ENCODE results near the gene USP22. TPM values are rescaled to one million over a fixed set of nuclear protein-coding genes. Genes with fewer than 3 reads are reported as not detected.

The USP22 gene
- total and polyA plus RNA-seq, 2 donors (not counting 1 experiment from before 2014, with no cell fraction given) = 235 TPM

- no peak overlapping the region for H3K27ac ChIP-seq (ENCODE audit: insufficient read depth, low read length)
- no peak for DNase-seq (ENCODE audit: low read depth in 2 of 2)
Measured at GRCh38 chr17:20998571-20999043, 44.2 kb downstream of the USP22 start.

DNA sequence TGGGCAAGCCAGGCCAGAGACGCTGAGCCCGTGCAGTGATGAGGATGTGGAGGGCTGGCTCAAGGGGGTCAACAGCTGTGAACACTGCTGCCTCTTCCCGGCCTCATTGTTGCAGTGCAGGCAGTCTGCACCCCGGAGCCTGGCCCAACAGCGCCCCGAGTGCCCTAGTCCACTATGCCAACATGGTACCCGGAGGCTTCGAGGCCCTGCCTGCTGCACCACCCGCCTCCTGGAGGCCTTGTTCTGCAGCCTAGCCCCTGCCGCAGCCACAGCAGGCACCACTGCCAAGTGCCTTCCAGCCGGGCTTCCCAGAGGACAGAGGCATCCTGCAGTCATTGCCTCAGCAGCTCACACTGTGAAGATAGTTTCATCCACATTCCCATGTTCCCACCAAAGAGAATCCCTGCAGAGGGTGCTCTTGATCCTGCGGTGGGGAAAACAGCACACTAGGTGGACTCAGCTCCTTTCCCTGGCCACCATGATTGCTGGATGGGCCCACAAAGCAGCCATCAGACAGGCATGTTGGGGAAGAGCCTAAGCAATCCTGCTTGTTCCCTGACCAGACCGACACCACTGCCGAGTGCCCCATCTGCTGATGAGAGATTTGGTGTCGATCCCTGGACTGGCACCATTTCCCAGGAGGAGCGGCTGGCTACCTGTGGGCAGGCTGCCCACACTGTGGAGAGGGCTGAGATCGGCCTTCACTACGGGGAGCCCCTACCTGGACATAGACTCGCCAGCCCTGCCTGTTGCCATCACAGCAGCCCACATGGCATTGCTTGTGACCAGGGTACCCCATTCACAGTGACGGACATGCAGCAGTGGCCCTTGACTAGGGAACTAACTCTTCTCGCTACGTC lies 44.9 kb downstream of the USP22 start:
- Histone ChIP-seq H3K27ac (ENCODE audit: insufficient read depth, low read length) (no peak overlapping the region), H3K9me3 (ENCODE audit: control insufficient read depth, insufficient read depth, low read depth, low read length) (no peaks in the 10 kb centered on the region), H3K4me1 (ENCODE audit: control insufficient read depth, extremely low read depth, insufficient read depth, low read length) (peaks cover 17% of the 10 kb centered on the region), H3K9ac (ENCODE audit: insufficient read depth, low read length) (no peak overlapping the region), H3K79me2 (ENCODE audit: control insufficient read depth, insufficient read depth, low read length) (peaks cover 16% of the 10 kb centered on the region), H3K4me2 (ENCODE audit: extremely low read depth, insufficient read depth, low read length) (no peak overlapping the region), H2AFZ (ENCODE audit: low read length) (no peak overlapping the region), H3K27me3 (ENCODE audit: control insufficient read depth, insufficient read depth, low read length) (no peaks in the 10 kb centered on the region), H3K4me3 (replicated peaks in 1 of 4; ENCODE audit: control extremely low read depth in 1 of 4, insufficient read depth in 1 of 4, low read depth in 3 of 4, low read length in 4 of 4) (no peak overlapping the region), H3K36me3 (ENCODE audit: control insufficient read depth, insufficient read depth, low read length) (peaks cover 15% of the 10 kb centered on the region), H4K20me1 (ENCODE audit: control insufficient read depth, extremely low read depth, insufficient read depth, low read length) (no peaks in the 10 kb centered on the region)
- DNase-seq (ENCODE audit: low read depth in 2 of 2) = no peak
- TF ChIP-seq EZH2 (IDR thresholded peaks at IDR 0.05; ENCODE audit: low read length, missing control alignments) (no peak), CTCF (conservative IDR thresholded peaks at IDR 0.05 in 1 of 2, IDR thresholded peaks at IDR 0.05 in 1 of 2; ENCODE audit: low read depth in 1 of 2, low read length in 2 of 2) (no peak)

More at GRCh38 chr17:20998571-20999043, 44.2 kb downstream of the USP22 start:
- Histone ChIP-seq H2AFZ (ENCODE audit: low read length) (no peak overlapping the region), H3K4me3 (replicated peaks in 1 of 4; ENCODE audit: control extremely low read depth in 1 of 4, insufficient read depth in 1 of 4, low read depth in 3 of 4, low read length in 4 of 4) (no peak overlapping the region), H3K79me2 (ENCODE audit: control insufficient read depth, insufficient read depth, low read length) (peaks cover 19% of the 10 kb centered on the region), H3K4me2 (ENCODE audit: extremely low read depth, insufficient read depth, low read length) (no peak overlapping the region), H3K4me1 (ENCODE audit: control insufficient read depth, extremely low read depth, insufficient read depth, low read length) (peaks cover 17% of the 10 kb centered on the region), H3K36me3 (ENCODE audit: control insufficient read depth, insufficient read depth, low read length) (peaks cover 18% of the 10 kb centered on the region), H3K9me3 (ENCODE audit: control insufficient read depth, insufficient read depth, low read depth, low read length) (no peaks in the 10 kb centered on the region), H4K20me1 (ENCODE audit: control insufficient read depth, extremely low read depth, insufficient read depth, low read length) (no peaks in the 10 kb centered on the region), H3K27me3 (ENCODE audit: control insufficient read depth, insufficient read depth, low read length) (no peaks in the 10 kb centered on the region), H3K9ac (ENCODE audit: insufficient read depth, low read length) (no peak overlapping the region)
- TF ChIP-seq EZH2 (IDR thresholded peaks at IDR 0.05; ENCODE audit: low read length, missing control alignments) = no peak
- no peak for TF ChIP-seq CTCF (conservative IDR thresholded peaks at IDR 0.05 in 1 of 2, IDR thresholded peaks at IDR 0.05 in 1 of 2; ENCODE audit: low read depth in 1 of 2, low read length in 2 of 2)

- H3K9me3 ChIP-seq (ENCODE audit: control insufficient read depth, insufficient read depth, low read depth, low read length) = no peaks in the 10 kb centered on the region
- TF ChIP-seq CTCF (conservative IDR thresholded peaks at IDR 0.05 in 1 of 2, IDR thresholded peaks at IDR 0.05 in 1 of 2; ENCODE audit: low read depth in 1 of 2, low read length in 2 of 2) = no peak
- no peak for TF ChIP-seq EZH2 (IDR thresholded peaks at IDR 0.05; ENCODE audit: low read length, missing control alignments)
- no peak overlapping the region for H3K27ac ChIP-seq (ENCODE audit: insufficient read depth, low read length)
- H3K36me3 ChIP-seq (ENCODE audit: control insufficient read depth, insufficient read depth, low read length) = peaks cover 11% of the 10 kb centered on the region
- no peak overlapping the region for H3K4me2 ChIP-seq (ENCODE audit: extremely low read depth, insufficient read depth, low read length)
- no peak overlapping the region for H3K9ac ChIP-seq (ENCODE audit: insufficient read depth, low read length)
- H3K79me2 ChIP-seq (ENCODE audit: control insufficient read depth, insufficient read depth, low read length) = peaks cover 13% of the 10 kb centered on the region
- no peaks in the 10 kb centered on the region for H3K27me3 ChIP-seq (ENCODE audit: control insufficient read depth, insufficient read depth, low read length)
- DNase-seq (ENCODE audit: low read depth in 2 of 2) = no peak
- H3K4me1 ChIP-seq (ENCODE audit: control insufficient read depth, extremely low read depth, insufficient read depth, low read length) = peaks cover 14% of the 10 kb centered on the region
- no peak overlapping the region for H3K4me3 ChIP-seq (replicated peaks in 1 of 4; ENCODE audit: control extremely low read depth in 1 of 4, insufficient read depth in 1 of 4, low read depth in 3 of 4, low read length in 4 of 4)
- H4K20me1 ChIP-seq (ENCODE audit: control insufficient read depth, extremely low read depth, insufficient read depth, low read length) = no peaks in the 10 kb centered on the region
- no peak overlapping the region for H2AFZ ChIP-seq (ENCODE audit: low read length)
Measured at GRCh38 chr17:20996724-20997615, 45.8 kb downstream of the USP22 start.
